GM12875 (cell line): ENCODE data around the gene TMEM119.

ENCODE experiments used
- H3K4me3 ChIP-seq: one replicate; pipeline ENCODE4 v1.5.1; 2011; ENCODE audit warnings: low read depth, low read length, control low read depth
- CTCF ChIP-seq: IDR thresholded peaks from 2 replicates; pipeline ENCODE4 v1.5.1; 2011; ENCODE audit warnings: low read depth, mild to moderate bottlenecking, control low read depth, inconsistent platforms, low read length, moderate library complexity, borderline replicate concordance; ENCODE audit not compliant: insufficient read depth

Gene TMEM119

GRCh38 chr12:108602209-108602705 is 4.4 kb upstream of the TMEM119 start:
- H3K4me3 ChIP-seq: no peak overlapping the region
- TF ChIP-seq CTCF: no peak

- H3K4me3 ChIP-seq: no peak overlapping the region
- TF ChIP-seq CTCF: no peak
These were observed 2.8 kb upstream of the TMEM119 start for GRCh38 chr12:108600702-108601007.

- TF ChIP-seq CTCF: no peak
- no peak overlapping the region for H3K4me3 ChIP-seq
These were observed 2.2 kb upstream of the TMEM119 start for GRCh38 chr12:108599948-108600701.

GRCh38 chr12:108599541-108599940 is 1.7 kb upstream of the TMEM119 start:
- no peak for TF ChIP-seq CTCF
- H3K4me3 ChIP-seq: no peak overlapping the region

GRCh38 chr12:108598553-108599250 is 818 bp upstream of the TMEM119 start:
- no peak for TF ChIP-seq CTCF
- no peak overlapping the region for H3K4me3 ChIP-seq

GRCh38 chr12:108596854-108597558 is 878 bp downstream of the TMEM119 start:
- no peak for TF ChIP-seq CTCF
- no peak overlapping the region for H3K4me3 ChIP-seq
